ENCODE data around the gene SLC39A5. TPM values are rescaled to one million over a fixed set of nuclear protein-coding genes. Genes with fewer than 3 reads are reported as not detected.

The SLC39A5 gene
- total and polyA plus RNA-seq, 2 donors from 2014 or later = 5.1 to 164 TPM

- H3K4me1 ChIP-seq (ENCODE audit: control insufficient read depth in 2 of 3, insufficient read depth in 2 of 3, low read depth in 1 of 3, low read length in 3 of 3) = peaks cover 4 to 17% (median 8%) of the 10 kb centered on the region in 3 donors
- H3K27me3 ChIP-seq (ENCODE audit: control insufficient read depth, insufficient read depth, low read length) = no peaks in the 10 kb centered on the region
- FAIRE-seq (no peak), DNase-seq (peak in 1 of 5 donors; percentile 31)
- intact Hi-C loops (cut with DNase I) = no loop called here
- H3K4me3 ChIP-seq (ENCODE audit: low read length in 3 of 3) = peak overlapping the region; percentile 70 to 95 (median 82)
- H3K27ac ChIP-seq (ENCODE audit: low read depth in 2 of 2, low read length in 2 of 2) = peak overlapping the region; percentile 96 to 99
- peak overlapping the region; percentile 79 to 97 (median 86) for H3K9ac ChIP-seq (ENCODE audit: low read length in 3 of 3)
- H3K9me3 ChIP-seq (ENCODE audit: control insufficient read depth in 2 of 3, insufficient read depth in 1 of 3, low read length in 3 of 3) = no peaks in the 10 kb centered on the region
- H3K36me3 ChIP-seq (ENCODE audit: control insufficient read depth in 2 of 3, insufficient read depth in 3 of 3, low read length in 3 of 3) = peaks cover 0 to 2% (median 0%) of the 10 kb centered on the region in 3 donors
- TF ChIP-seq CTCF (IDR thresholded peaks at IDR 0.05; ENCODE audit: borderline replicate concordance, extremely low read depth, insufficient read depth) = no peak
These were observed 9.1 kb upstream of the SLC39A5 start for GRCh38 chr12:56220611-56221231.

GRCh38 chr12:56221232-56221756 lies 8.6 kb upstream of the SLC39A5 start:
- intact Hi-C loops (cut with DNase I) = no loop called here
- H3K27ac ChIP-seq (ENCODE audit: low read depth in 2 of 2, low read length in 2 of 2) = peak overlapping the region; percentile 96 to 99
- no peaks in the 10 kb centered on the region for H3K9me3 ChIP-seq (ENCODE audit: control insufficient read depth in 2 of 3, insufficient read depth in 1 of 3, low read length in 3 of 3)
- DNase-seq = peak; percentile 72 to 91 (median 85)
- peak overlapping the region; percentile 79 to 97 (median 86) for H3K9ac ChIP-seq (ENCODE audit: low read length in 3 of 3)
- TF ChIP-seq CTCF (IDR thresholded peaks at IDR 0.05; ENCODE audit: borderline replicate concordance, extremely low read depth, insufficient read depth) = no peak
- H3K4me1 ChIP-seq (ENCODE audit: control insufficient read depth in 2 of 3, insufficient read depth in 2 of 3, low read depth in 1 of 3, low read length in 3 of 3) = peaks cover 4 to 17% (median 8%) of the 10 kb centered on the region in 3 donors
- H3K36me3 ChIP-seq (ENCODE audit: control insufficient read depth in 2 of 3, insufficient read depth in 3 of 3, low read length in 3 of 3) = peaks cover 0 to 4% (median 0%) of the 10 kb centered on the region in 3 donors
- H3K27me3 ChIP-seq (ENCODE audit: control insufficient read depth, insufficient read depth, low read length) = no peaks in the 10 kb centered on the region
- FAIRE-seq = no peak
- H3K4me3 ChIP-seq (ENCODE audit: low read length in 3 of 3) = peak overlapping the region; percentile 70 to 95 (median 82)

GRCh38 chr12:56221757-56222530 lies 7.9 kb upstream of the SLC39A5 start, which contains the start of gene RNF41:
RNF41 (minus strand) TSS chr12:56221922; CDS start chr12:56214047, 7,875 bp downstream.
- Histone ChIP-seq H3K4me3 (ENCODE audit: low read length in 3 of 3) (peak within 1 kb of the TSS; percentile 70 to 95 (median 82)), H3K9ac (ENCODE audit: low read length in 3 of 3) (peak within 1 kb of the TSS; percentile 79 to 97 (median 86)), H3K9me3 (ENCODE audit: control insufficient read depth in 2 of 3, insufficient read depth in 1 of 3, low read length in 3 of 3) (no peaks in the 10 kb centered on the region), H3K4me1 (ENCODE audit: control insufficient read depth in 2 of 3, insufficient read depth in 2 of 3, low read depth in 1 of 3, low read length in 3 of 3) (peaks cover 4 to 17% (median 8%) of the 10 kb centered on the region in 3 donors), H3K27ac (ENCODE audit: low read depth in 2 of 2, low read length in 2 of 2) (peak within 1 kb of the TSS; percentile 96 to 99), H3K27me3 (ENCODE audit: control insufficient read depth, insufficient read depth, low read length) (no peaks in the 10 kb centered on the region), H3K36me3 (ENCODE audit: control insufficient read depth in 2 of 3, insufficient read depth in 3 of 3, low read length in 3 of 3) (peaks cover 0 to 2% (median 0%) of the 10 kb centered on the region in 3 donors)
- peak; percentile 99 for DNase-seq
- FAIRE-seq = peak; percentile 87
- intact Hi-C loops (cut with DNase I) = no loop called here
- TF ChIP-seq CTCF (IDR thresholded peaks at IDR 0.05; ENCODE audit: borderline replicate concordance, extremely low read depth, insufficient read depth) = no peak
